Endothelial cell of umbilical vein (primary cell): ENCODE results near the gene RER1. TPM values are rescaled to one million over a fixed set of nuclear protein-coding genes. Genes with fewer than 3 reads are reported as not detected.

ENCODE experiments used
- BruUV-seq: library from RNA; stranded (reverse); fragments of 400-500 nt; replicated peaks from 2 replicates; lab custom pipeline; 2021; lab: Mats Ljungman, UMichigan
- CTCF ChIA-PET: fragments of 300-600, 350-600 bp; sonication (Branson Sonifier 250); formaldehyde crosslinking; loops from one replicate; lab custom pipeline; 2021; ENCODE audit warnings: antibody characterized with exemption, inconsistent platforms; lab: Charles Lee
- POLR2A ChIA-PET: fragments of 300-600, 350-600 bp; sonication (Branson Sonifier 250); formaldehyde crosslinking; loops from one replicate; lab custom pipeline; 2021; ENCODE audit warnings: antibody characterized with exemption, inconsistent platforms; lab: Charles Lee
- DNase-seq: peaks from one replicate; pipeline ENCODE4 v3.0.0-alpha.2; 2011; ENCODE audit warnings: low read depth, low spot score
- FAIRE-seq: peaks from 2 replicates; lab custom pipeline; 2011; peaks lifted over from hg19 to GRCh38; lab: Jason Lieb, UNC
- H2AFZ ChIP-seq: 2 replicates; pipeline ENCODE4 v1.6.0; 2012; ENCODE audit warnings: low read depth, low read length, control low read depth, inconsistent platforms
- H3K27ac ChIP-seq: 2 replicates; pipeline ENCODE4 v1.5.1; 2011; ENCODE audit warnings: low read depth, mild to moderate bottlenecking, control low read depth, low read length, moderate library complexity; ENCODE audit not compliant: insufficient read depth
- H3K27me3 ChIP-seq, 2 experiments: 2 replicates each; pipeline versions ENCODE4 v1.6.0 to v1.6.1; 2011; ENCODE audit warnings: low read length in 2 of 2, mixed read lengths in 1 of 2; ENCODE audit not compliant: control insufficient read depth in 2 of 2, insufficient read depth in 2 of 2
- H3K36me3 ChIP-seq, 2 experiments: 2 replicates in 1 of 2; 3 replicates in 1 of 2; pipeline ENCODE4 v1.5.1; 2011; ENCODE audit warnings: low read length in 2 of 2, mild to moderate bottlenecking in 1 of 2, moderate library complexity in 1 of 2; ENCODE audit not compliant: control insufficient read depth in 2 of 2, insufficient read depth in 2 of 2; ENCODE audit errors: extremely low read depth in 1 of 2
- H3K4me1 ChIP-seq: 3 replicates; pipeline ENCODE4 v1.5.1; 2011; ENCODE audit warnings: mild to moderate bottlenecking, low read length; ENCODE audit not compliant: control insufficient read depth, insufficient read depth; ENCODE audit errors: extremely low read depth
- H3K4me2 ChIP-seq: 2 replicates; pipeline ENCODE4 v1.6.1; 2011; ENCODE audit warnings: low read length, control low read depth, mixed read lengths; ENCODE audit not compliant: insufficient read depth
- H3K4me3 ChIP-seq, 3 experiments: fragments of 200-600 bp in 1 of 3; sonication (generic), shearing (Covaris generic) in 1 of 3; replicated peaks in 1 of 3; 2 replicates each; pipeline ENCODE4 v1.5.1; 2011 to 2016; ENCODE audit warnings: control low read depth in 3 of 3, low read length in 3 of 3, mild to moderate bottlenecking in 2 of 3, inconsistent platforms in 1 of 3, low read depth in 1 of 3, moderate library complexity in 1 of 3; ENCODE audit not compliant: insufficient read depth in 1 of 3
- H3K79me2 ChIP-seq: 2 replicates; pipeline ENCODE4 v1.6.0; 2012; ENCODE audit warnings: low read length, inconsistent platforms; ENCODE audit not compliant: control insufficient read depth, insufficient read depth
- H3K9ac ChIP-seq: replicated peaks from 2 replicates; pipeline ENCODE3; 2011; ENCODE audit warnings: low read length, control low read depth; ENCODE audit not compliant: insufficient read depth; ENCODE audit errors: extremely low read depth
- H3K9me1 ChIP-seq: replicated peaks from 3 replicates; pipeline ENCODE4 v1.6.0; 2011; ENCODE audit warnings: mild to moderate bottlenecking, low read length; ENCODE audit not compliant: control insufficient read depth, insufficient read depth; ENCODE audit errors: extremely low read depth
- H3K9me3 ChIP-seq: replicated peaks from 2 replicates; pipeline ENCODE4 v1.5.1; 2012; ENCODE audit warnings: low read length, inconsistent platforms; ENCODE audit not compliant: control insufficient read depth, insufficient read depth
- H4K20me1 ChIP-seq: replicated peaks from 2 replicates; pipeline ENCODE3; 2011; ENCODE audit warnings: mild to moderate bottlenecking, low read length; ENCODE audit not compliant: control insufficient read depth, insufficient read depth; ENCODE audit errors: extremely low read depth
- EZH2 ChIP-seq: IDR thresholded peaks from 2 replicates; pipeline ENCODE4 v1.6.1; 2012; ENCODE audit warnings: borderline replicate concordance, low read depth, mild to moderate bottlenecking, moderate library complexity, low read length, inconsistent platforms; ENCODE audit not compliant: severe bottlenecking
- FOS ChIP-seq: IDR thresholded peaks from 2 replicates; pipeline ENCODE4 v1.6.1; 2011; ENCODE audit warnings: mild to moderate bottlenecking, low read length, moderate library complexity, borderline replicate concordance; ENCODE audit not compliant: insufficient read depth
- GATA2 ChIP-seq: IDR thresholded peaks from 2 replicates; pipeline ENCODE4 v1.7.0; 2011; ENCODE audit warnings: low read depth, mild to moderate bottlenecking, moderate library complexity, mixed read lengths, low read length; ENCODE audit not compliant: insufficient read length, insufficient read depth
- JUN ChIP-seq: IDR thresholded peaks from 2 replicates; pipeline ENCODE4 v1.6.1; 2011; ENCODE audit warnings: borderline replicate concordance, low read depth; ENCODE audit not compliant: insufficient read length, insufficient read depth
- MYC ChIP-seq: IDR thresholded peaks from one replicate; pipeline ENCODE4 v1.6.1; 2011; ENCODE audit warnings: mild to moderate bottlenecking, low read depth, low read length
- POLR2A ChIP-seq: IDR thresholded peaks from 2 replicates; pipeline ENCODE4 v1.6.1; 2012; ENCODE audit warnings: low read depth, mild to moderate bottlenecking, control low read depth, low read length
- POLR2AphosphoS5 ChIP-seq: IDR thresholded peaks from 2 replicates; pipeline ENCODE4 v1.6.1; 2012; ENCODE audit warnings: low read depth, mild to moderate bottlenecking, control low read depth, low read length, moderate library complexity; ENCODE audit not compliant: insufficient read depth
- dilution Hi-C: fragments of 300-500 bp; cut with MboI; formaldehyde crosslinking; loops from one replicate; pipeline ENCODE4 v1.15.0; 2019; ENCODE audit warnings: low sequenced_read_pairs; ENCODE audit not compliant: extremely low pct_ligation_motif_present
- intact Hi-C: fragments of 100-400 bp; cut with micrococcal nuclease; formaldehyde crosslinking; loops from one replicate; pipeline ENCODE4 v1.10.0; 2022
- polyA plus RNA-seq, 4 experiments: library from polyadenylated mRNA; depleted of rRNA in 3 of 4; stranded (reverse) in 3 of 4; unstranded in 1 of 4; fragments of >200 nt; gene quantifications; 2 replicates each; pipeline versions ENCODE4 v1.2.1 to v1.2.3, GENCODE V29; 2011 to 2012; ENCODE audit warnings: missing spikeins in 1 of 4
- total RNA-seq: library from RNA; stranded (reverse); gene quantifications from 2 replicates; pipeline ENCODE4 v1.2.3, GENCODE V29; 2021
- TF ChIP-seq, protein P1 (sequence below), 2 donors: IDR thresholded peaks; 1 replicate in 1 of 2; 2 replicates in 1 of 2; pipeline ENCODE4 v1.5.1; 2011; ENCODE audit warnings: low read length in 2 of 2, mild to moderate bottlenecking in 2 of 2, moderate library complexity in 2 of 2, control low read depth in 1 of 2, inconsistent platforms in 1 of 2, low read depth in 1 of 2; ENCODE audit not compliant: insufficient read depth in 1 of 2; ENCODE audit errors: extremely low read depth in 1 of 2
- TF ChIP-seq, protein P2 (sequence below): IDR thresholded peaks from 2 replicates; pipeline ENCODE4 v1.6.1; 2011; ENCODE audit not compliant: insufficient read depth, insufficient read length

RER1 gene
- total and polyA plus RNA-seq, 2 donors (not counting 3 experiments of a cell fraction or from before 2014, with no cell fraction given) = 179 to 292 TPM

DNA sequence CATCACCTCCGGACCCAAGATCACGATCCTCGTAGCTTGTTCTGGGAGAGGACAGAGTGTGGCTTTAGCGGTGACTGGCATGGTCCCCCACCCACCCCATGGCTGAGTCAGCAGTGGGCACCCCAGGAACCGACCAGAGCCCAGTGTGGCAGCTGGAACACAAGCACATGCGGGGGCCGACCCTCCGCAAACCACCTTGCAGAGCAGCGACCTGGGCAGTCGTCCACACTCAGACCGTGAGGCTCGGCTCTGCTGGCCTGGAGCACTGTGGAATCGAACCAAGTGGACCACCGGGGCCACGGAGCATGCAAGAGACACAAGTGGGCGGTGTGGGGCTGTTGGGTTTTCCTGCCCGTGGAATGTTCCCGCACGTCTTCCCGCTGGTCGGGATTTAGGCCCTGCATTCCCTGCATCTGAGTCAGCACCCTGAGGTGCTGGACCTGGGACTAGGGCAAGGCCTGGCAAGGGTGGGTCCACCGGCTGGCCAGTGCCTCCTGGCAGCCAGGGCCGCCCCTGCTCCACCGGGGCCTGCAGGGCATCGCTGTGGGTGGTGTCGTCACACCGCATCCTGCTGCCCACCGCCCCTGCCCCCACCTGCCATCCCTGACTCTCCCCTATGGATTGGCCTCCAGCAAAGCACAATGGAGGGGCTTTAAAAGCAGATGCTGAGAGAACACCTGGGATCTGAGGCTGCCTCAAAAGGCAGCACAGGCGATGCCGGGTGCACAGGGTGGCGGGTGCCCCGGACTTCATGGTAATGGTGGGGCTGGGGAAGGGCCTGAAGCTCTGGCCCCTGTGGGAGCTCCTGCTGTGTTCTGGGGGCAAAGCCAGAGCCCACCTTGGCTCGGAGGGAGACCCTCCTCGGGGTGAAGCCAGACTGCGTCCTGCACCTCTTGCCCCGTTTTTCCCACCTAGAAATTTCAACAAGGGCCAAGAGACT is 18.8 kb upstream of the RER1 start:
- no peak for TF ChIP-seq JUN
- TF ChIP-seq, protein P1, sequence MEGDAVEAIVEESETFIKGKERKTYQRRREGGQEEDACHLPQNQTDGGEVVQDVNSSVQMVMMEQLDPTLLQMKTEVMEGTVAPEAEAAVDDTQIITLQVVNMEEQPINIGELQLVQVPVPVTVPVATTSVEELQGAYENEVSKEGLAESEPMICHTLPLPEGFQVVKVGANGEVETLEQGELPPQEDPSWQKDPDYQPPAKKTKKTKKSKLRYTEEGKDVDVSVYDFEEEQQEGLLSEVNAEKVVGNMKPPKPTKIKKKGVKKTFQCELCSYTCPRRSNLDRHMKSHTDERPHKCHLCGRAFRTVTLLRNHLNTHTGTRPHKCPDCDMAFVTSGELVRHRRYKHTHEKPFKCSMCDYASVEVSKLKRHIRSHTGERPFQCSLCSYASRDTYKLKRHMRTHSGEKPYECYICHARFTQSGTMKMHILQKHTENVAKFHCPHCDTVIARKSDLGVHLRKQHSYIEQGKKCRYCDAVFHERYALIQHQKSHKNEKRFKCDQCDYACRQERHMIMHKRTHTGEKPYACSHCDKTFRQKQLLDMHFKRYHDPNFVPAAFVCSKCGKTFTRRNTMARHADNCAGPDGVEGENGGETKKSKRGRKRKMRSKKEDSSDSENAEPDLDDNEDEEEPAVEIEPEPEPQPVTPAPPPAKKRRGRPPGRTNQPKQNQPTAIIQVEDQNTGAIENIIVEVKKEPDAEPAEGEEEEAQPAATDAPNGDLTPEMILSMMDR (IDR thresholded peaks at IDR 0.05; ENCODE audit: extremely low read depth in 1 of 2, insufficient read depth in 1 of 2, low read depth in 1 of 2, low read length in 2 of 2) = no peak
- no peak for TF ChIP-seq FOS
- no peak for TF ChIP-seq POLR2AphosphoS5
- TF ChIP-seq EZH2 = no peak
- TF ChIP-seq, protein P2, sequence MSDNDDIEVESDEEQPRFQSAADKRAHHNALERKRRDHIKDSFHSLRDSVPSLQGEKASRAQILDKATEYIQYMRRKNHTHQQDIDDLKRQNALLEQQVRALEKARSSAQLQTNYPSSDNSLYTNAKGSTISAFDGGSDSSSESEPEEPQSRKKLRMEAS = no peak
- no peak for TF ChIP-seq MYC
- no peak for TF ChIP-seq POLR2A
- no peak for TF ChIP-seq GATA2
- ChIA-PET POLR2A (no interaction called here), CTCF (interaction anchor here (0.9 to 1.7 kb wide), 2 partner anchors 9 to 178 kb away, joined by 3 to 5 read pairs; partner anchors contain the start of gene FAAP20)
- DNase-seq = no peak
- Histone ChIP-seq H3K4me2 (no peak overlapping the region), H2AFZ (no peak overlapping the region), H3K9ac (no peak overlapping the region), H3K4me1 (no peaks in the 10 kb centered on the region), H3K79me2 (no peaks in the 10 kb centered on the region), H3K27me3 (no peaks in the 10 kb centered on the region), H3K4me3 (no peak overlapping the region), H3K36me3 (no peaks in the 10 kb centered on the region), H4K20me1 (no peaks in the 10 kb centered on the region), H3K9me3 (no peaks in the 10 kb centered on the region), H3K27ac (no peak overlapping the region), H3K9me1 (no peaks in the 10 kb centered on the region)
- intact Hi-C loops = no loop called here
- dilution Hi-C loops = loop anchor here (10.0 kb wide), 1 partner anchor 178 kb away; the partner anchor contains the start of gene FAAP20
- no TSS peak for BruUV-seq
- FAIRE-seq = no peak
